ENCODE data around the gene ARF3.

Gene ARF3

DNA sequence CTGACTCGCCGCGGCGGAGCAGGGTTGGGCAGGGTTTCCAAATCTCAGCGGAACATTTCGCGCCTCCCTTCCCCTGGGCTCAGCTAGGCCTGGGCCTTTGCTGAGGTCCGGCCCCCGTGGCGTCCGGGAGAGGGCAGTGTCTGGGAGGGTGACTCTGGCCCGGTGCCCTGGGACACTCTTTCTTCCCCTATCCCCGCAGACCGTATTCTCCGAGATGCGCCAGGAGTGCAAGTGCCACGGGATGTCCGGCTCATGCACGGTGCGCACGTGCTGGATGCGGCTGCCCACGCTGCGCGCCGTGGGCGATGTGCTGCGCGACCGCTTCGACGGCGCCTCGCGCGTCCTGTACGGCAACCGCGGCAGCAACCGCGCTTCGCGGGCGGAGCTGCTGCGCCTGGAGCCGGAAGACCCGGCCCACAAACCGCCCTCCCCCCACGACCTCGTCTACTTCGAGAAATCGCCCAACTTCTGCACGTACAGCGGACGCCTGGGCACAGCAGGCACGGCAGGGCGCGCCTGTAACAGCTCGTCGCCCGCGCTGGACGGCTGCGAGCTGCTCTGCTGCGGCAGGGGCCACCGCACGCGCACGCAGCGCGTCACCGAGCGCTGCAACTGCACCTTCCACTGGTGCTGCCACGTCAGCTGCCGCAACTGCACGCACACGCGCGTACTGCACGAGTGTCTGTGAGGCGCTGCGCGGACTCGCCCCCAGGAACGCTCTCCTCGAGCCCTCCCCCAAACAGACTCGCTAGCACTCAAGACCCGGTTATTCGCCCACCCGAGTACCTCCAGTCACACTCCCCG is 23.9 kb upstream of the ARF3 start:
- DNase-seq (ENCODE audit: low read depth) = no peak
- H3K4me3 ChIP-seq (ENCODE audit: low read length) = no peak overlapping the region
- TF ChIP-seq, protein P1, sequence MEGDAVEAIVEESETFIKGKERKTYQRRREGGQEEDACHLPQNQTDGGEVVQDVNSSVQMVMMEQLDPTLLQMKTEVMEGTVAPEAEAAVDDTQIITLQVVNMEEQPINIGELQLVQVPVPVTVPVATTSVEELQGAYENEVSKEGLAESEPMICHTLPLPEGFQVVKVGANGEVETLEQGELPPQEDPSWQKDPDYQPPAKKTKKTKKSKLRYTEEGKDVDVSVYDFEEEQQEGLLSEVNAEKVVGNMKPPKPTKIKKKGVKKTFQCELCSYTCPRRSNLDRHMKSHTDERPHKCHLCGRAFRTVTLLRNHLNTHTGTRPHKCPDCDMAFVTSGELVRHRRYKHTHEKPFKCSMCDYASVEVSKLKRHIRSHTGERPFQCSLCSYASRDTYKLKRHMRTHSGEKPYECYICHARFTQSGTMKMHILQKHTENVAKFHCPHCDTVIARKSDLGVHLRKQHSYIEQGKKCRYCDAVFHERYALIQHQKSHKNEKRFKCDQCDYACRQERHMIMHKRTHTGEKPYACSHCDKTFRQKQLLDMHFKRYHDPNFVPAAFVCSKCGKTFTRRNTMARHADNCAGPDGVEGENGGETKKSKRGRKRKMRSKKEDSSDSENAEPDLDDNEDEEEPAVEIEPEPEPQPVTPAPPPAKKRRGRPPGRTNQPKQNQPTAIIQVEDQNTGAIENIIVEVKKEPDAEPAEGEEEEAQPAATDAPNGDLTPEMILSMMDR (conservative IDR thresholded peaks at IDR 0.05; ENCODE audit: low read length) = no peak

DNA sequence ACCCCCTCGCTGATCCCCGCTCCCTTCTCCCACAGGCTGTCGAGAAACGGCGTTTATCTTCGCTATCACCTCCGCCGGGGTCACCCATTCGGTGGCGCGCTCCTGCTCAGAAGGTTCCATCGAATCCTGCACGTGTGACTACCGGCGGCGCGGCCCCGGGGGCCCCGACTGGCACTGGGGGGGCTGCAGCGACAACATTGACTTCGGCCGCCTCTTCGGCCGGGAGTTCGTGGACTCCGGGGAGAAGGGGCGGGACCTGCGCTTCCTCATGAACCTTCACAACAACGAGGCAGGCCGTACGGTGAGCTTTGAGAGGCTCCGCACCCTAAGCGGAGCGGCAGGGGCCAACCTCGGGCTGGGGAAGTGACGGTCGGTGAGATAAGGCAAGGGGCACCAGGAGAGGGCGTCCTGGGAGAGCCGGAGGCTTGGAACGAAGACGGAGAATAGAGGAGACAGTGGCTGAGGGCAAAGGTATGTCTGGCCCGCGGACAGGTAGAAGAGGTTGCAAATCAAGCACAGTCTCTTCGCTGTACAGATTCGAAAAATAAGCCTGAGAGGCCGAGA is 23.2 kb upstream of the ARF3 start:
- DNase-seq (ENCODE audit: low read depth) = no peak
- H3K4me3 ChIP-seq (ENCODE audit: low read length) = no peak overlapping the region
- TF ChIP-seq, protein P1 (conservative IDR thresholded peaks at IDR 0.05; ENCODE audit: low read length) = no peak

DNA sequence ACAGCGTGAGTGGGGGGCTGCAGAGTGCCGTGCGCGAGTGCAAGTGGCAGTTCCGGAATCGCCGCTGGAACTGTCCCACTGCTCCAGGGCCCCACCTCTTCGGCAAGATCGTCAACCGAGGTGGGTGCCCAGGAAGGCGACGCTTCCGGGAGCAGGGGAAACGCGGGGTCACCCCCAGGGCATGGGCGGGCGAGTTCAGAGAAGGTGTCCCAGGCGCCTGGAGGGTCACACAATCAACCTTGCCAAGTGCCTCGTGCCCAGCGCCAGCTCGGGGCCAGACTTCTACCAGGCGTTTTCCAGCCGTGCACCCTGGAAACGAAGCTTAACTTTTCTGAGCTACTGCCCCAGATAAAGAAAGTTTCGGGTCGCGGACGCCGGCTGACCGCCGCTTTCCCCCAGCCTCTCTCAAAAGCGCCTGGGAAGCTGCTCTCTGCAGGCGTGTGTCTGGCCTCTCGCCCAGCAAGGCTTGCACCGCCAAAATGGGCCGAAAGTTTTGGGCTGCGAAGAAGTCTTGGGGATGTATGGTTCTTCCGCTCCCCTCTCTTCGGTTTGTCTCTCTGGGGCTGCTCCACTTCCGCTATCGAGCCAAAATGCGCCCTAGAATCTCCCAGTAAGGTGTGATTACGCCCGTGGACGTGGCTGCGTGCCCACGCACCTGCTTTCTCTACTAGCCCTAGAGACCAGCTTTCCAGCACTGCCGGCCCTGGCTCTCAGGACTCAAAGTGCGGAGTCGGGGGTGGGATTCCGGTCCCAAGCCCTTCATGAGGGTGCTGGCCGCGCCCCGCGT is 22.5 kb upstream of the ARF3 start:
- no peak for DNase-seq (ENCODE audit: low read depth)
- H3K4me3 ChIP-seq (ENCODE audit: low read length) = peak overlapping the region; percentile 9; the same call in 1 of the 2 replicates

DNA sequence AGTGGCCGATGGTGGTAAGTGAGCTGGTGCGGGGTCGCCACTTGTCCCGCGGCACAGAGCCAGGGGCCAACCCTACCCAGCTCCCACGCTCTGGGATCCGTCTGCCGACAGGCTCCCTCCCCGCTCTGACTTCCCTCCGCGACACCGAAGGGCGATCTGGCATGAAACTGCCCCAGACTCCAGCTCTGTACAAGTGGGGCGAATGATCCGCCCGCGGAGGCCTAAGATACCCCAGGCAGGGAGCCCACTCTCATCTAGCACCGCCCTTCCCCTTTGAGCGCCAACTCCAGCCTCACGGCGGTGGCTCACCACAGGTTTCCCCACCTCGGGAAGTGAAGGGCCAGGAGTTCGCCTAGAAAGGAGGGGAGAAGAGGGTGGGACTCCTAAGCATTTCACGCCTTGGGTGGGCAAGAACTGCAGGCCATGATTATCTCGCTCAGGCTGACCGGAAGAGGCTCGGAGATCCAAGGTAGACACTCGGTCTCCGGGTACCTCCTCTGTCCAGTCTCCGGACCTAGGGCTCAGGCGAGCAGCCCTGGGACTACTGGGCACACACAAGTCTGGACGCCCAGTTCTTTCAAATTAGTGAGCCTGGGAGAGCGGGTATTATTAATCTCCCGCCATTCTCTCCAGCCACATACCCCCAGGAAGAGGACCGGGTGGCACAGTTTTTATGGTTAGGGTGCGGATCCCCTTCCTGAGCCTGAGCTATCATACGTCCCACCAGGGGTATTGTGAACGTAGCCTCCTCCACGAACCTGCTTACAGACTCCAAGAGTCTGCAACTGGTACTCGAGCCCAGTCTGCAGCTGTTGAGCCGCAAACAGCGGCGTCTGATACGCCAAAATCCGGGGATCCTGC is 21.7 kb upstream of the ARF3 start:
- TF ChIP-seq, protein P1 (conservative IDR thresholded peaks at IDR 0.05; ENCODE audit: low read length) = no peak
- peak overlapping the region; percentile 9 for H3K4me3 ChIP-seq (ENCODE audit: low read length)
- no peak for DNase-seq (ENCODE audit: low read depth)

More for the DNA sequence above, 22.5 kb upstream of the ARF3 start:
- TF ChIP-seq, protein P1 (conservative IDR thresholded peaks at IDR 0.05; ENCODE audit: low read length) = no peak

DNA sequence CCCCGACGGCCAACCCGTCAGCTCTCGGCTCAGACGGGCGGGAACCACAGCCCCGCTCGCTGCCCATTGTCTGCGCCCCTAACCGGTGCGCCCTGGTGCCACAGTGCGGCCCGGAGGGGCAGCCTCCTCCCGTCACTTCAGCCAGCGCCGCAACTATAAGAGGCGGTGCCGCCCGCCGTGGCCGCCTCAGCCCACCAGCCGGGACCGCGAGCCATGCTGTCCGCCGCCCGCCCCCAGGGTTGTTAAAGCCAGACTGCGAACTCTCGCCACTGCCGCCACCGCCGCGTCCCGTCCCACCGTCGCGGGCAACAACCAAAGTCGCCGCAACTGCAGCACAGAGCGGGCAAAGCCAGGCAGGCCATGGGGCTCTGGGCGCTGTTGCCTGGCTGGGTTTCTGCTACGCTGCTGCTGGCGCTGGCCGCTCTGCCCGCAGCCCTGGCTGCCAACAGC is 21.0 kb upstream of the ARF3 start, which contains the start of gene WNT1:
WNT1 (plus strand) TSS at position 32 of the 450 bp plus-strand sequence; CDS start at position 361, 329 bp downstream.
- H3K4me3 ChIP-seq (ENCODE audit: low read length) = peak within 1 kb of the TSS; percentile 9
- no peak for DNase-seq (ENCODE audit: low read depth)

More for the DNA sequence above, 21.0 kb upstream of the ARF3 start, which contains the start of gene WNT1:
- TF ChIP-seq, protein P1 (conservative IDR thresholded peaks at IDR 0.05; ENCODE audit: low read length) = no peak

Data from AG10803 (cell line).